Measurements from ENCODE around the gene CAMSAP3. TPM values are rescaled to one million over a fixed set of nuclear protein-coding genes. Genes with fewer than 3 reads are reported as not detected.

The CAMSAP3 gene
- total RNA-seq, 1 experiment from 2014 or later: 28.4 TPM

GRCh38 chr19:7558667-7559066, 37.0 kb upstream of the CAMSAP3 start:
- H3K9me3 Mint-ChIP-seq: no peaks in the 10 kb centered on the region; a peak in 1 of 5 replicates

More at GRCh38 chr19:7558667-7559066, 37.0 kb upstream of the CAMSAP3 start:
- Histone ChIP-seq H3K4ac (ENCODE audit: low read depth, low read length) (no peak overlapping the region), H2AK5ac (ENCODE audit: insufficient read length, low read length) (no peak overlapping the region), H3K23me2 (ENCODE audit: insufficient read length, low read depth, low read length, poor library complexity, severe bottlenecking) (no peaks in the 10 kb centered on the region), H3K9me3 (ENCODE audit: control insufficient read depth, low read depth, low read length) (no peaks in the 10 kb centered on the region), H3K27me3 (ENCODE audit: insufficient read depth, low read length) (no peaks in the 10 kb centered on the region), H3K56ac (ENCODE audit: insufficient read length, low read depth, low read length) (no peak overlapping the region), H3K18ac (ENCODE audit: insufficient read length, low read depth, low read length) (no peak overlapping the region), H2BK20ac (ENCODE audit: low read depth, low read length, poor library complexity, severe bottlenecking) (no peak overlapping the region), H2AFZ (ENCODE audit: low read length) (no peak overlapping the region), H4K5ac (ENCODE audit: insufficient read length, low read depth, low read length) (no peak overlapping the region), H2BK12ac (ENCODE audit: insufficient read length, low read depth, low read length) (no peak overlapping the region), H3K9ac (ENCODE audit: extremely low read depth, insufficient read length, low read length) (no peak overlapping the region), H3K23ac (ENCODE audit: insufficient read length, low read depth, low read length) (no peak overlapping the region), H3K4me2 (ENCODE audit: insufficient read depth, insufficient read length, low read length) (no peak overlapping the region), H2BK15ac (ENCODE audit: low read depth, low read length) (no peak overlapping the region), H3K79me2 (ENCODE audit: insufficient read depth, low read length) (no peaks in the 10 kb centered on the region), H3T11ph (ENCODE audit: low read length) (no peak overlapping the region), H3K27ac (ENCODE audit: insufficient read length, low read depth, low read length) (no peak overlapping the region), H3K14ac (ENCODE audit: insufficient read depth, low read length) (no peak overlapping the region), H4K8ac (replicated peaks; ENCODE audit: insufficient read length, low read depth, low read length) (no peak overlapping the region), H3K79me1 (ENCODE audit: insufficient read depth, low read depth, low read length, poor library complexity, severe bottlenecking) (no peaks in the 10 kb centered on the region), H2BK5ac (ENCODE audit: insufficient read length, low read length) (no peak overlapping the region), H3K4me1 (ENCODE audit: insufficient read depth, low read length) (peaks cover 2% of the 10 kb centered on the region; the same call in 1 of the 2 replicates), H2BK120ac (ENCODE audit: low read depth, low read length, poor library complexity, severe bottlenecking) (no peak overlapping the region), H4K20me1 (ENCODE audit: control insufficient read depth, insufficient read depth, insufficient read length) (no peaks in the 10 kb centered on the region), H4K91ac (ENCODE audit: insufficient read length, low read depth, low read length) (no peak overlapping the region)
- peaks cover 17 to 53% (median 32%) of the 10 kb centered on the region in 3 experiments; a peak in 6 of 7 replicates for H3K36me3 Mint-ChIP-seq (ENCODE audit: insufficient read depth in 1 of 3, low read depth in 3 of 3)
- no peak overlapping the region for H3K4me3 Mint-ChIP-seq
- no CpG with 5 or more reads among the region's 18 CpGs for WGBS (ENCODE audit: extremely low coverage, insufficient read length, low lambda C conversion rate)
- no peaks in the 10 kb centered on the region for H3K27me3 Mint-ChIP-seq (ENCODE audit: low read depth)
- H3K27ac Mint-ChIP-seq: no peak overlapping the region
- peaks cover 0 to 2% of the 10 kb centered on the region in 2 experiments; a peak in 1 of 4 replicates for H3K4me1 Mint-ChIP-seq
- no peak for DNase-seq
- no peak for TF ChIP-seq CTCF (conservative IDR thresholded peaks at IDR 0.05)

Data from H9 (cell line).